ENCODE results near the gene HTR1D. TPM values are rescaled to one million over a fixed set of nuclear protein-coding genes. Genes with fewer than 3 reads are reported as not detected.

The HTR1D gene
- total RNA-seq, 3 donors from 2014 or later: 0.47 TPM; not detected in 2

DNA sequence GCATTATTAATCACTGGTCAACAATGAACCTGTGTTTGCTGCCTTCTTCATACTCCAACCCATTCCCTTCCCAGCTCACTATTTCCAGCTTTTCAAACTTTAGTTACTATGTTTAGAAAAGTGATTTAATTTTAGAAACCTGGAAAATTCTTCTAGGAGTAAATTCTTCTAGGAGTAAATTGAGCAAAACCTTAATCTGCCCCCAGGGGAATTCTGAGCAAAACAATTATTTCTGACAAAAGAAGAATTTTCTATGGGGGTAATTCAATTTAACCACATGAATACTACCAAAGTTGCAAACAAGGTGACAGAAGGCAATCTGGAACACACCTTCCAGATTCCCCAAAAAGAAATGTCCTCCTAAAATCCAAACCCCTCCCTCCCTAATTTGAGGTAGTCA is 50.4 kb downstream of the HTR1D start:
- ATAC-seq (no peak), DNase-seq (no peak)
- no peaks in the 10 kb centered on the region for H3K36me3 ChIP-seq (ENCODE audit: low read depth)
- no peaks in the 10 kb centered on the region for H3K9me3 ChIP-seq
- intact Hi-C loops (cut with DNase I, micrococcal nuclease): loop anchor here in 1 of 2 donors (5.0 kb wide), 1 partner anchor 65 kb away; no protein-coding TSS in a partner anchor
- no peak overlapping the region for H3K4me3 ChIP-seq
- TF ChIP-seq, protein P1, sequence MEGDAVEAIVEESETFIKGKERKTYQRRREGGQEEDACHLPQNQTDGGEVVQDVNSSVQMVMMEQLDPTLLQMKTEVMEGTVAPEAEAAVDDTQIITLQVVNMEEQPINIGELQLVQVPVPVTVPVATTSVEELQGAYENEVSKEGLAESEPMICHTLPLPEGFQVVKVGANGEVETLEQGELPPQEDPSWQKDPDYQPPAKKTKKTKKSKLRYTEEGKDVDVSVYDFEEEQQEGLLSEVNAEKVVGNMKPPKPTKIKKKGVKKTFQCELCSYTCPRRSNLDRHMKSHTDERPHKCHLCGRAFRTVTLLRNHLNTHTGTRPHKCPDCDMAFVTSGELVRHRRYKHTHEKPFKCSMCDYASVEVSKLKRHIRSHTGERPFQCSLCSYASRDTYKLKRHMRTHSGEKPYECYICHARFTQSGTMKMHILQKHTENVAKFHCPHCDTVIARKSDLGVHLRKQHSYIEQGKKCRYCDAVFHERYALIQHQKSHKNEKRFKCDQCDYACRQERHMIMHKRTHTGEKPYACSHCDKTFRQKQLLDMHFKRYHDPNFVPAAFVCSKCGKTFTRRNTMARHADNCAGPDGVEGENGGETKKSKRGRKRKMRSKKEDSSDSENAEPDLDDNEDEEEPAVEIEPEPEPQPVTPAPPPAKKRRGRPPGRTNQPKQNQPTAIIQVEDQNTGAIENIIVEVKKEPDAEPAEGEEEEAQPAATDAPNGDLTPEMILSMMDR (IDR thresholded peaks at IDR 0.05): no peak
- peaks cover 36% of the 10 kb centered on the region for H3K4me1 ChIP-seq (ENCODE audit: low read depth)

DNA sequence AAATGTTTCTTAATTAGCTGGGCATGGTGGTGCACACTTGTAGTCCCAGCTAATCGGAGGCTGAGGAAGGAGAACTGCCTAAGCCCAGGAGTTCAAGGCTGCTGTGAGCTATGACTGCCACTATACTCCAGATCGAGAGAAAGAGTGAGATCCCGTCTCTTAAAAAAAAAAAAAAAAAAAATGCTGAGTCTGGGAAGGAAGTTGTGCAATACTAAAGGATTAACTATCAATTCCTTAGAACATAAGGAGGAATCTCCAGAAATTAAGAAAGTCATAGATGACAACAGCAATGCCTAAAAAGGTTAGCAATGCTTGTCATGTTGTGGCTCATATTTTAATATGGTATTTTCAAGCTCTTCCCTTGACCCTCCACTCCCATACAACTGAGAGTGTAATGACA is 53.9 kb downstream of the HTR1D start:
- DNase-seq (no peak), ATAC-seq (no peak)
- H3K4me3 ChIP-seq: no peak overlapping the region
- intact Hi-C loops (cut with DNase I, micrococcal nuclease): no loop called here
- no peaks in the 10 kb centered on the region for H3K36me3 ChIP-seq (ENCODE audit: low read depth)
- no peaks in the 10 kb centered on the region for H3K9me3 ChIP-seq
- TF ChIP-seq, protein P1 (IDR thresholded peaks at IDR 0.05): no peak
- peaks cover 36% of the 10 kb centered on the region for H3K4me1 ChIP-seq (ENCODE audit: low read depth)

DNA sequence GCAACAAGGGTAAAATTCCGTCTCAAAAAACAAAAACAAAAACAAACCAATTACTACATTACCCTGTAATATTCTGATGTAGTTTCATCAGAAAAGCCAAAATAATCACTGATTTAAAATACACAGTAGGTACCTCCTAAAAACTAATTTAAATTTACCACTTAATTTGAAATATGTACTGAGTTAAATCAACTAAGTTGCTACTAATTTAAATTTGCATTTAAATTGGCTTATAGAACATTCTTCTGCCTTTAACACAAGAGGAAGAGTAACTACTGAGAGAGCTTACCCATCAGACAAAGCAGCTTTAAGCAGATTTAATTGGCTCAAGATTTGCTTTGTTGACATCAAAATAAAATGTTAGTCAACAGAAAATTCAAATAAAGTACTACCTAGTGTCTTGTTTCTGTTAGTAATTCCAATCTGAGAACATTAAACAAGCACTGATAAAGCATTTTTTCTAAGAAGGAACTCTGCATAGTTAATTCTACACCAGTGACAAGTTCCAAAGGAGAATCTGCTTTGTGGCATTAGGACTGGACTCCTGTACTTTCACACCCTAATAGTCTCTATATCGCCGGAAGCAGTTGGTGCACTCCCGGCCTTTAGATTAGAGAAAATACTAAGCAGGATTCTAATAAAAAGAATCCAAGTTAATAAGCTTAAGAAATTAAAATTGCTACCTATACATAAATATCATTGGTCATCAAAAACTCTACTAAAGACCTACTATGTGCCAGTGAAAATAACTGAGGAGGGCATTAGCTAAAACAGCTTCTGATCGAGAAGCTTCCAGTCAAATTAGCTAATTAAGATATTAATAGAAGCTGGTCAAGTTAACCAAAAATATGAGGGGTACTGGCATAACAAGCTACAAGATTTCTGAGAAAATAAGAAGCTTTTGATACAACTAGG is 57.1 kb downstream of the HTR1D start:
- no peaks in the 10 kb centered on the region for H3K9me3 ChIP-seq
- DNase-seq: no peak
- TF ChIP-seq, protein P1 (IDR thresholded peaks at IDR 0.05): no peak
- H3K36me3 ChIP-seq (ENCODE audit: low read depth): no peaks in the 10 kb centered on the region
- ATAC-seq: peak; percentile 61
- intact Hi-C loops (cut with DNase I, micrococcal nuclease): no loop called here
- H3K4me1 ChIP-seq (ENCODE audit: low read depth): peaks cover 14% of the 10 kb centered on the region
- H3K4me3 ChIP-seq: no peak overlapping the region

DNA sequence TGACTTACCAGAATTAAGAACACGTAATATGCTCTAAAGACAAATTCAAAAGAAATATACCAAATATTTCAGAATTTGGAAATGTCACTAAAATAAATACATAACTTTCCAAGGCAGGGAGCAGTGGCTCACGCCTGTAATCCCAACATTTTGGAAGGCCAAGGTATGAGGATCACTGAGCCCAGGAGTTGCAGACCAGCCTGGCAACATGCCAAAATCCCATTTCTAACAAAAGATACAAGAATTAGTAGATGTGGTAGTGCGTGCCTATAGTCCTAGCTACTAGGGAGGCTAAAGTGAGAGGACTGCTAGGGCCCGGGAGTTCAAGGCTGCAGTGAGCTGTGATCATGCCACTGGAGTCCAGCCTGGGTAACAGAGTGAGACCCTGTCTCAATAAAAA is 60.4 kb downstream of the HTR1D start:
- Histone ChIP-seq H3K4me3 (no peak overlapping the region), H3K4me1 (ENCODE audit: low read depth) (no peaks in the 10 kb centered on the region), H3K36me3 (ENCODE audit: low read depth) (no peaks in the 10 kb centered on the region), H3K9me3 (no peaks in the 10 kb centered on the region)
- DNase-seq (no peak), ATAC-seq (no peak)
- TF ChIP-seq, protein P1 (IDR thresholded peaks at IDR 0.05): no peak
- intact Hi-C loops (cut with DNase I, micrococcal nuclease): no loop called here

DNA sequence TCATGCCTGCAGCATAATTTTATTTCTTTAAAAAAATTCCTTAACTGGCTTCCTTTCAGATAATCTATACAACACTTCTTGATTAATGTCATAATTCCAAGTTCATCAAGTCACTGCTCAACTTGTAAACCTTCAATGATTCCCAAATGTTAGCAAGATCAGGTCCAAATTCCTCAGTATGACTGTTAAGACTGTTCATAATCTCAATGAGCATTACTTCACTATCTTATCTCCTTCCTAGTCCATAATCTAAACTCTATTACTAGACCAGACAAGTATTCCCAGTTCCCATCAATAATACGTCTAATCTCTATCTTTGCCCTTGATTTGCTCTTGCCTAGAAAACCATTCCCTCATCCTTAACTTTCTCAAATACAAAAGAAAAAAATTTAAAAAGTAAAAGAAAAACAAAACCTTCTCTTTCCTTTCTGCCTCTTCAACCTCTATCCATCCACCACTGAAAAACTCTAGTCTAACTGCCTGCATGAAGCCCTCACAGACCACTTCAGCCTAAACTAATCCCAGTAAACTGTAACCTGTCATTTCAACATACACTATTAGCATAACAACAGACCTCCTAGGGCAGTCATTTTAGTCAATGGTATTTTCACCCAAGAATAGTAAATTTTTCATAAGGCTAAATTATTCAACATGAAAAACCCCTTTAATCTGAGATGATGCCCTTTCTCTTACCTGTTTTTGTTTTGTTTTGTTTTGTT is 64.2 kb downstream of the HTR1D start:
- Histone ChIP-seq H3K36me3 (ENCODE audit: low read depth) (no peaks in the 10 kb centered on the region), H3K4me1 (ENCODE audit: low read depth) (peaks cover 15% of the 10 kb centered on the region), H3K4me3 (no peak overlapping the region), H3K9me3 (no peaks in the 10 kb centered on the region)
- TF ChIP-seq, protein P1 (IDR thresholded peaks at IDR 0.05): no peak
- intact Hi-C loops (cut with DNase I, micrococcal nuclease): no loop called here
- DNase-seq: no peak
- ATAC-seq: no peak
